Ovary (tissue), 3 donors: ENCODE data around the gene RPL34.

ENCODE experiments used
- POLR2A ChIP-seq: fragments of 450-650 bp; IDR thresholded peaks from one replicate; pipeline ENCODE4 v1.6.1; 2017; ENCODE audit warnings: antibody characterized with exemption, mild to moderate bottlenecking, moderate library complexity
- TF ChIP-seq, protein P1 (sequence below), 3 donors: fragments of 450-650 bp in 2 of 3; fragments of 200-600 bp in 1 of 3; IDR thresholded peaks; one replicate each; pipeline versions ENCODE4 v1.5.1 to v1.8.0; 2016 to 2022; ENCODE audit warnings: antibody characterized with exemption in 3 of 3, mild to moderate bottlenecking in 1 of 3
- donor health status: DM: no; HTN: no; CAD: no.

DNA sequence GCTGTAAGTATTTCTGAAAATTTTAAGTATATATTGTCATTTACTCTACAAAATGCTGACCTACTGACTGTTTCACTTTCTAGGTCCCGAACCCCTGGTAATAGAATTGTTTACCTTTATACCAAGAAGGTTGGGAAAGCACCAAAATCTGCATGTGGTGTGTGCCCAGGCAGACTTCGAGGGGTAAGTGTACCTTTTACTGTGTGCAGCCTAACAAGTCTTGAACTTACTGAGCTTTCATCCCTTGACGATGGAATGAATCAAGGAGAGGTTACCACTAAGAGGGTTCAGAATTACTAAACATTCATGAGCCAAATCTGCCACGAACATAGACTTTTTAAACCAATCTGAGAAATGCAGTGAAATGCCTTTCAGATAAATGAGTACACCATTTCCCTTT is 1.6 kb downstream of the RPL34 start:
- TF ChIP-seq, protein P1, sequence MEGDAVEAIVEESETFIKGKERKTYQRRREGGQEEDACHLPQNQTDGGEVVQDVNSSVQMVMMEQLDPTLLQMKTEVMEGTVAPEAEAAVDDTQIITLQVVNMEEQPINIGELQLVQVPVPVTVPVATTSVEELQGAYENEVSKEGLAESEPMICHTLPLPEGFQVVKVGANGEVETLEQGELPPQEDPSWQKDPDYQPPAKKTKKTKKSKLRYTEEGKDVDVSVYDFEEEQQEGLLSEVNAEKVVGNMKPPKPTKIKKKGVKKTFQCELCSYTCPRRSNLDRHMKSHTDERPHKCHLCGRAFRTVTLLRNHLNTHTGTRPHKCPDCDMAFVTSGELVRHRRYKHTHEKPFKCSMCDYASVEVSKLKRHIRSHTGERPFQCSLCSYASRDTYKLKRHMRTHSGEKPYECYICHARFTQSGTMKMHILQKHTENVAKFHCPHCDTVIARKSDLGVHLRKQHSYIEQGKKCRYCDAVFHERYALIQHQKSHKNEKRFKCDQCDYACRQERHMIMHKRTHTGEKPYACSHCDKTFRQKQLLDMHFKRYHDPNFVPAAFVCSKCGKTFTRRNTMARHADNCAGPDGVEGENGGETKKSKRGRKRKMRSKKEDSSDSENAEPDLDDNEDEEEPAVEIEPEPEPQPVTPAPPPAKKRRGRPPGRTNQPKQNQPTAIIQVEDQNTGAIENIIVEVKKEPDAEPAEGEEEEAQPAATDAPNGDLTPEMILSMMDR (IDR thresholded peaks at IDR 0.05): no peak
- no peak for TF ChIP-seq POLR2A
